HTR-8/SVneo (cell line): ENCODE measurements around the gene SEPSECS.
A peak's percentile ranks its signal among the peaks of the same experiment; 100 is the strongest.

Experiments used
- DNase-seq: peaks from one replicate; pipeline ENCODE4 v3.0.0; 2011; ENCODE audit warnings: low spot score, mixed read lengths; ENCODE audit not compliant: insufficient read length
- FAIRE-seq: peaks from 2 replicates; lab custom pipeline; 2011; peaks lifted over from hg19 to GRCh38; lab: Jason Lieb, UNC

SEPSECS gene

GRCh38 chr4:25112366-25112994 is 47.8 kb downstream of the SEPSECS start:
- DNase-seq, result no peak
- FAIRE-seq, result no peak

- FAIRE-seq (no peak), DNase-seq (no peak)
Measured at GRCh38 chr4:25111648-25112196, 48.5 kb downstream of the SEPSECS start.

GRCh38 chr4:25110527-25111329 is 49.5 kb downstream of the SEPSECS start:
- DNase-seq (no peak), FAIRE-seq (no peak)

- no peak for DNase-seq
- no peak for FAIRE-seq
Measured at GRCh38 chr4:25109511-25109910, 50.7 kb downstream of the SEPSECS start.

GRCh38 chr4:25108556-25108955 is 51.7 kb downstream of the SEPSECS start:
- FAIRE-seq (no peak), DNase-seq (no peak)

- no peak for DNase-seq
- no peak for FAIRE-seq
Measured at GRCh38 chr4:25107827-25108516, 52.3 kb downstream of the SEPSECS start.

- FAIRE-seq, result no peak
- no peak for DNase-seq
Measured at GRCh38 chr4:25106363-25107151, 53.7 kb downstream of the SEPSECS start.

- FAIRE-seq (no peak), DNase-seq (no peak)
Measured at GRCh38 chr4:25104591-25104990, 55.7 kb downstream of the SEPSECS start.

GRCh38 chr4:25103418-25103817 is 56.8 kb downstream of the SEPSECS start:
- DNase-seq (no peak), FAIRE-seq (no peak)

GRCh38 chr4:25101836-25102235 is 58.4 kb downstream of the SEPSECS start:
- DNase-seq (no peak), FAIRE-seq (no peak)

- FAIRE-seq, result no peak
- no peak for DNase-seq
Measured at GRCh38 chr4:25100710-25101109, 59.5 kb downstream of the SEPSECS start.

- FAIRE-seq, result no peak
- no peak for DNase-seq
Measured at GRCh38 chr4:25100021-25100555, 60.2 kb downstream of the SEPSECS start.

- FAIRE-seq (no peak), DNase-seq (peak; percentile 21)
Measured at GRCh38 chr4:25098964-25099891, 61.0 kb downstream of the SEPSECS start.

- FAIRE-seq, result no peak
Measured at GRCh38 chr4:25096981-25097443, 63.2 kb downstream of the SEPSECS start.

GRCh38 chr4:25096251-25096980 is 63.8 kb downstream of the SEPSECS start:
- no peak for DNase-seq
- FAIRE-seq, result no peak

More at GRCh38 chr4:25096981-25097443, 63.2 kb downstream of the SEPSECS start:
- DNase-seq, result no peak

GRCh38 chr4:25095837-25096236 is 64.4 kb downstream of the SEPSECS start:
- DNase-seq (no peak), FAIRE-seq (no peak)

GRCh38 chr4:25092139-25092538 is 68.1 kb downstream of the SEPSECS start:
- DNase-seq (no peak), FAIRE-seq (no peak)

GRCh38 chr4:25090516-25090915 is 69.7 kb downstream of the SEPSECS start:
- no peak for FAIRE-seq
- no peak for DNase-seq
